GM18858 (cell line): ENCODE results near the gene RGL1.

Experiments used
- ATAC-seq: cut with Tn5 transposase; IDR thresholded peaks from one replicate; pipeline ENCODE4 v1.9.1; 2021; ENCODE audit not compliant: unreplicated experiment

RGL1 gene

DNA sequence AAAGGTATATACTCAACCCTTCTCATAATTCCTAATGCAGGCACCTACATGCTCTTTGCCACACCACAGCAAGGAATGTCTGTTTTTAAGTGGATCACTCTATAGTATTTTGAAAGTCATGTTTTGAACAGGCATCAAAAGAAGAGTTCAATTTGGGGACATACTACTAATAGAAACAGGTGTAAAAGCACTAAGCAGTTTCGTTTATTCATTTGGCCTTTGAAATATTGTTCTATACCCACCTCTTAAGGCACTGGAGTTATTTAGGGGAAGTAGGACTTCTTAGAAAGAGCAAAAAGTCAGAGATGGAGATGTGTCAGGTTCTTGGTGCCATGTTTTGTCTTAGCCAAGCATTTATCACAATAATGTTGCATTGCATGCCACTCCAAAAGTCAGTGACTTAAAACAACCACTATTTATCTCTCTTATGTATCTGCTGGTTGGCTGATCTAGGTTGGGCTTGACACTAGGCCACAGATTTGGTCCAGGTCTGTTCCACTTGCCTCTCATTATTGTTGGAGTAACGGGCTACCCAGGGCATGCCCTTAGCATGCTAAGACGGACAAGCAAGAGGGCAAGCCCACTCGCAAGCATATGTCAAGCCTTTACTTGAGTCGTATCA lies 107.5 kb downstream of the RGL1 start:
- ATAC-seq = peak; percentile 65

DNA sequence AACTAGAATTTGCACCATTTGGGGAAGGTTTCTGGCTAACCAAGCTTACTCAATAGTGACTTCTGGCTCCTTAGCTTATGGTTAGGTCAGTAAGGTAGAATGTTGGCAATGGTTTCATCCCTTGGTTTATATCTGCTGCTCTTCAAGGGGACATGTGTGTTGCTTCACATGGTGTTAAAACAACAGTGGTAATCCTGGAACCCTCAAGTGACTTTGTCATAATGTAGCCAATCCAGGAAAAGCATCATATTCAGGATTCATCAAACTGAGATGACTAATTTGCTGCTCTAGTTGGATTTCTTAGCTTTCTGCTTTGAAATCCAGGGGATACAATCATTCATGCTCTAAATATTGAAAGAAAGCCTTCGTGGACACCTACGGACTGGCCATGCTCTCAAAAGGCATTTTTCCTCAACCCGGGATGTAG lies 108.7 kb downstream of the RGL1 start:
- no peak for ATAC-seq

DNA sequence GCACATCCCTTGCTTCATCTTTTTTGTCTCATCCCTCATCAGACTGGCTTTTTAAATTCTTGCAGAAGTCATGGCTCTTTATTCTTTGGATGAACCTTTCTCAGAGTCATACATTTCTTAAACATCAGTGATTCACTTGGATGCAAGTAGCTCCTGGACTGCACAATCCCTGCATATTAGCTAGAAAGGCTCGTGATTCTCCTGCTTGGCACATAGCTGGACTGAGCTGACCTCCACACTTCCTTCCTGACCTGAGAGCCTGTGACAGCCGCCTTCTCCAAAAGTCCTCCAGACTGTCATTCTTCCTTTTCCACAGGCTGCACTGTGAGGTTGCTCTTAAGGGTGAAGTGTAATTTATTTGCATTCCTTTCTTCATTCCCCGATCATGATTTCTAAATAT lies 109.4 kb downstream of the RGL1 start:
- ATAC-seq = no peak

DNA sequence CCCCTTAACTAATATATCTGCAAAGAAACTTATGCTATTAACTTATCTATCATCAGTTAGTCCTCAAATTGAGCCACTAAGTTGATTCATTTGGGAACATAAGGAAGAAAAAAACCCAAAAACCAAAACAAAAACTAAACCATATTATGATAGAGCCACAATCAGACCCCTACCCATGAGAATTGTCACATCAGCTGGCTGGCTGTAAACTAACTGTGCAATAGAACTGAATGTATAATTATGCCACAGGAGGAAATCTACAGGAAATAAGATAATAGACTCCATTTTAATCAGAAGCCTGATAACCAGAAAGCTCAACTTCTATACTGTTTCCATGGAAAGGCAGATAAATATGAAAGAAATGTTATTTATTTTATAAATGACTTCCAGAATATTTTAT lies 110.0 kb downstream of the RGL1 start:
- ATAC-seq = no peak

DNA sequence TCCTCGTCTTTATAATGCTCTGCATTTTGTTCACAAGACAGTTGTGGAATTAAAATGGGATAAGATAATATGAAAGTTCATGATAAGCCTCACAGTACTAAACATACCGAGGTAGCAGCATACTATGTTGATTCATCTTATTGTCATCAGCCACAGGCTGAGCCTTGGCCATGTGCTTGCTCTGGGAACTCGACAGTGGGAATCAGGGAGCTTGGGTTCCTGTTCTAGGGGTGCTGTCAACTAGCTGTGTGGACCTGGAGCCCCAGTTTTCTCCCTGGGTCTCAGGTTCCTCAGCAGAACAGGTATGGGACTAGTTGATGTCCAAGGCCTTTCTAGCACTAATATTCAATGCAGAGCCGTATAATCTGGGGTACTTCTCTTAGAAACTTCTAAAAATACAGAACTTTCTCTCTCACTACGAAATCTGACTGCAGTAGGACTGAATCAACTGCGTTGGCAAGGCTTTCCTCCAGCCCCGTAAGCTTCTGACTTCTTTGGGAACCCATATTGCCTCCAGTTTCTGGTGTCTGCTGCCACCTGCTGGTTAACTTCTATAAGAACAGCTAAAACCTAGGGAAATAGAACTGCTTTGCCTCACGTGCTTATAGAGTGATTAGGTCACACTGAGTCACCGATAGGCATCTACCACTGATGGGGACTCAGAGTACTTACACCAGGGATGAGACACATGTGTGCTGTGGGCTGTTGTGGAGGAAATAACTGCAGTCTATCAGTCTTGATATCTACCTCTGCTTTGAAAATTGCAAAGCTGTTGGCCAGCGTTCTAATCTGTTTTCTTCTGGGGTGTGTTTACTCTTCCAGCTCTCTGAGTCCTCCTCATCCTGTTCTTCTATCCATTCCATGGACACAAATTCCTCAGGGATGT lies 110.9 kb downstream of the RGL1 start:
- no peak for ATAC-seq

DNA sequence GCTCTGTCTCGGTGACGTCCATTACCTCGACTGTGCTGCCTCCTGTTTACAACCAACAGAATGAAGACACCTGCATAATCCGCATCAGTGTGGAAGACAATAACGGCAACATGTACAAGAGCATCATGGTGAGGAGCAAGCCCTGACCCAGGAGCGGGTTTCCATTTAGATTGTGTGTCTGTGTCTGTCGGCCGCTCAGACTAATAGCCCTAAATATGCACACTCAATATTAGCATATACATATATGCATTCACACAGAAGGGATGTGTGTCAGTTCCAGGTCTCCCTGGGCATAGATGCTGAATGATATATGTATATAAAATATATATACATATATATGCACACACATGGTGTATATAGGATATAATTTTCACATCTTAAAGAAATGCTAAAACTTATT lies 111.7 kb downstream of the RGL1 start:
- no peak for ATAC-seq

DNA sequence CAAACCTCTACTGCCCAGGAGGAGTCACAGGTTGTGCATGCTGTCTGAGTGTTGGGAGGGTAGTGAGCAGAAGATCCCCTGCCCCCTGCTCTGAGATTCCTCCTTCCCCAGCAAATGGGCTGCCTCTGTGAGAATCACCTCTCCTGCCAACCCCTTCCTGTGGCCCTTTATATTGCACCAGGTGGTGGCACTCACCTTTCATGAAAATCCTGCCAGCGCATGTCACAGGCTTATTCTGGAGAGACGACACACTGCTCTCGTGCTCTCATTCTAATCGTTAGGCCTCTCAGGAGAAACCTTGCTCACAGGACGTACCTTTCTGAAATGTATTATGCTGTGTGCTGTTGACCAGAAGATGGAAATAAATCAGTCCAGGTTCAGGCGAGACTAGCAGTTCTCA lies 113.7 kb downstream of the RGL1 start:
- no peak for ATAC-seq

DNA sequence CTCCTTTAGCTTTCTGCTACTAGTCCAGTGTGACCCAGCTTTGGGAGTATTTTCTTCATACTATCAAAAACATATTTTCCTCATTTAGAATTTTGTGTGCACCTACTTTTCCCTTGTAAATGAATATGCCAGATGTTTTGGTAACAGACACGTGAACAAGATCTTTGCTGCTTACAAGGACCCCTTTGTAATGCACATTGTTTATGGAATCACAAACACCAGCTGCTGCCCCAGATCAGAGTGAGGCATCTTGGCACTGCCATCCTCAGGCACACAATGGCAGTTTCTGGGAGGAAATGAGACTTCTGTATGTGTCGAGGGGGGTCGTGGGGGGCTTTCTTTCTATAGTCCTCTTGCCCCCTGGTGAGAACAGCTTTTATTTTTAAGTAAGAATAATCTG lies 115.7 kb downstream of the RGL1 start:
- ATAC-seq = no peak

DNA sequence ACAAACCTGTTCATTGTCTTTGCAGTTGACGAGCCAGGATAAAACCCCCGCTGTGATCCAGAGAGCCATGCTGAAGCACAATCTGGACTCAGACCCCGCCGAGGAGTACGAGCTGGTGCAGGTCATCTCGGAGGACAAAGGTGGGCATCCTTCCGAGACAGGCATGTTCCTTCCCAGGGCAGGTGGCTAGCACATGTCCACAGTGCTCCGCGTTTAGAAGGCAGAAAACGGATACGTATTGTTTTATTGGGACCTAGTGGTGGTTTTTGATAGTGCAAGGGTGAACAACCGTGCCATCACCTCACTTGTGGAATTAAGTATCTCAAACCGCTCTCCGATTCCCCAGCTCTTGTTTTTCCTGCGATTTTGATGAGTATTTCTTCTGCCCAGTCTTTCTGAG lies 117.3 kb downstream of the RGL1 start:
- ATAC-seq = no peak

DNA sequence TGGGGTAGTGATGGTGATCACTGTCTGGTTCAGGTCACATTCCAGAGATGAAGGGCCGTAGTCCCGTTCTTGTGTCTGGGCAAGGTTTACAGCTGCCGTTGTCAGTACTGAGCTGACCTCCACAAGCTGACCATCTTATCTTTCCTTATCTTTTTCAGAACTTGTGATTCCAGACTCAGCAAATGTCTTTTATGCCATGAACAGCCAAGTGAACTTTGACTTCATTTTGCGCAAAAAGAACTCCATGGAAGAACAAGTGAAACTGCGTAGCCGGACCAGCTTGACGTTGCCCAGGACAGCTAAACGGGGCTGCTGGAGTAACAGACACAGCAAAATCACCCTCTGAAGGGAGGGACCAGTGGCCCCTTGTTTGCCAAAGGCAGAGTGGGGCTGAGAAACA lies 121.0 kb downstream of the RGL1 start:
- ATAC-seq = no peak

DNA sequence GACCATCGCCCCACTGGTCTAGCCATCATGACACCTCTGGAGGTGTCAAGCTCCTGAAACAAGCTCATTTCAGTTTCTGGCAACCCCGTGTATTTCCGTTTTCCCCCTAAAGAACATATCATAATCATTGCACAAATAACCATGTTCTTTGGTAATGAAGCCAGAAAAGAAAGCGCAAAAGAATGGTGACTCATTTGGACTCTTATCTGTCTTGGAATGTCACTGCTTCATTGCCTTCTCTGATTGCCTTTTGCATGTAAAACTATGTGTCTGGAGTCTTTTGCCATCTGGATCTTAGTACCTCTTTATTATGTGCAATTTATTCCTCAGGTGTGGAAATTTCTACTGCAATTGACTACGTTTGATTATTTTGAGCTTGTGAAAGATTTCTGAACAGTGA lies 122.1 kb downstream of the RGL1 start:
- no peak for ATAC-seq

DNA sequence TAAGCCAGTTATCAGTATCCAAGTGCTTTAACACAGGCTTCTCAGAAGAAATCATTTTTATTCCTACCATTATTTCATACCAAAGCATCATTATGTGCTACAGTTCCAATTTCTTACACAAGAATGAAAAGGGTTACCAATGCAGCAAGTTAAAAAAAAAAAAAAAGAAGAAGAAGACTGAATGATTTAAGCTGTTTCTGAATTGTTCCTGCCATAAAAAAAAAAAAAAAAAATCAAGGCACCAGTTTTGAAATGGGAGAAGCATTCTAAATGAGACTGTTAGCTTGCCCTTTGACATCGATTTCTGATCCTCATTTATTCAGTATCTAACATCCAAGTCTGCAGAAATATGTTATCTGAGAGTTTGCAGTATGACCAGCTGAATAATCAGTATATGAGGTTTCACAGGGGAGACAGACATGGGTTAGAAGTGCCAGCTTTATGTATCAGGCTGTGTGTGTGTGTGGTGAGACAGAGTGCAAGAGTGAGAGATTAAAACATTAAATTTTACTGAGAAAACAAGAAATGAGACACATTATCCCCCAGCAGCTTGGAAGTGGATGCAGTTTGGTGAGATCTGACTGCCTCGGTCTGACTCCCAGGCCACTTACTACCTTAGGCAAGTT lies 126.8 kb downstream of the RGL1 start:
- no peak for ATAC-seq

DNA sequence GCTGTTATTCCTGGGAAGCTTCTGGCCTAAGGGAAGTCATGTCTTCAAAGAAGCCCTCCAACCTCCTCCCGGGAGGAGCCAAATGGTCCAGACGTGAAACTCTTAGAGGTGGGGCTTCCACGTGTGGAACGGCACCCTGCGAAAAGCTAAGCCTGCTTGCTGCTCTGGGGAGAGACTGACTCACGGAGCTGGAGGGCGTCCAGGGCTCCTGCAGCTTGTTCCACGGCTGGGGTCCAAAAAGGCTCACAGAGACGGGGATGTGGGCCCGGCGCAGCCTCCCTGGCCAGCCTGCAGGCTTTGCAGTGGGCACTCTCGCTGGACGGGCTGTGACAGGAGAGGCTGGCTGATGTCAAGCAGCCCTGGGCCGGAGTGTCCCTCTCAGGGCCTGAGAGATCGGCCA lies 127.5 kb downstream of the RGL1 start:
- ATAC-seq = no peak

DNA sequence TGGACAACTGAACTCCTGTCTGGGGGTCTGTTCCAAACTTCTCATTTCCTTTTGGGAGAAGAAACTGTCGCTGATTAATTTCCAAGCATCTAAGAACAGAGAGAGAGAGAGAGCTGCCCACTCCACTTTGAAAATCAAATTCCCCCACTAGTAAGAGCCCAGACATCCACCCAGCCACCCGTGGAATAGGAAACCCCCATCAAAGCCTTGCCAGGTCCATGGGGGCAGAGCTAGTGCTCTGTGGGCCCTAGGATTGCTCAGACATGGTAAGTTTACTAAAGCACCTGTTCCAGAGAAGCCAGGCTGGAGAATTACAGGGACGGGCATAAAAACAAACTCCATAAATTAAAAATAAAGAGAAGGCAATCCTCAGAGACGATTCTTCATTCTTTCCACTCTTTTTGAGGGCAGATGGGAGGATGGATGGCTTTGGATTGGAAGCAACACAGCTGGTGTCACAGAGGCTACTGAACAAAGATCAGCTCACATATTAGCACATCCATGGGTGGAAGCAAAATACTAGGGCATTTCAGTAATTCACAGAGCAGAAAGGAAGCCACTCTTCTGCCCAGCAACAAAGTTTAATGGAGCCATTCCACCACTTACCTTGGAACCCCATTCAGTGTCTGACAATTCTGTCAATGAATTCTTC lies 128.7 kb downstream of the RGL1 start:
- no peak for ATAC-seq

DNA sequence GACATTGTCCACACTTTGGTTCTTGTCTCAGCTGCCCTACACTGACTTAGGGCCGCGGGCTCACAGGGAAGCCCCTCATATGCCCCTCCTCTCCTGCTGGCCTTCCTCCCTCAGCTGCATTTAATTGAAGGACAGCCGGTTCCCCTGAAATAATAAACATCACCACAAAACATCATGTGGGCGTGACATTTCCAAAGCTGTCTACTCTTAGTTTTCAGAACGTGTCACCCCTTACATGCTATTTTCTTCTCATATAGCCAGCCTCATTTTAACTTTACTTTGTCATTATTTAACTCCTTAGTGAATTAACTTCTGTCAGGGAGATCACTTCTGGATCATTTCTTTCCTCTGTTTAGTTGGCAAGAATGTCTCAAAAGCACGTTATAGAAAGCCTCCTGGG lies 129.4 kb downstream of the RGL1 start:
- no peak for ATAC-seq

DNA sequence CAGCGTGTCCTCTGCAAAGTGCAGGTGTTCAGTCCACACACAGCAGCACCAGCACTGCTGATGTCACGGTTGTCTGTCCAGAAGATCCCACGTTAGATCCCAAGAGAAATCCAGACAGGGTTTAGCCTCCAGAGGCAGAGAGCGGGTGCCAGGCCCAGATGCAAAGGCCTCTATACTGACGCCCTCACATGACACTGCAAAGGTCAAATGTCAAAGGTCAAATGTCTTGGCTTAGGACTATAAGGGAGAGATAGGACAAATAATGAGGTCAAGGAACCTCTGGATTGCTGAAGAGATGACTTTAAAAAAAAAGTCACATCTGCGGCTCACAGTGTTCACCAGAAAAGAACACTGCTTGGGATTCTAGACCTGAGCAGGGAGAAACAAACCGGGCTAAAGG lies 131.1 kb downstream of the RGL1 start:
- ATAC-seq = no peak

DNA sequence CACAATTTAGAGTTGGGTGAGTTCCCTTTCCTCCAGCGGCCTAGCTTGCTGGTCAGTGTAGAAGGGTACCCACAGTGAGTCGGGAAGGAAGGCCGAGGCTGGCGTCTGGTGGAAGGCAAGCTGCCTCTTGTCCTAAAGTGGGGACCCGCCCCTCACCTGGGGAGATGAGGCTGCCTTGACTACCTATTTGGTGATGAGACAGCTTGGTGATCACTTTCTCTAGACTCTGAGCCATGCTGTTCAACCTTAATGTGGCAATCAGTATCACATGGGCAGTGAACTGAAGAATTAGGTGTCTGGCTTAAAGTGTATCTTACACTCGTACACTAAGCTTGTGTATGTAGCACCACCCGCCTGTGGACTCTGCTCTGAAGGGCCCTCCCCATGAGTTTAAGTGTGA lies 131.9 kb downstream of the RGL1 start:
- no peak for ATAC-seq

DNA sequence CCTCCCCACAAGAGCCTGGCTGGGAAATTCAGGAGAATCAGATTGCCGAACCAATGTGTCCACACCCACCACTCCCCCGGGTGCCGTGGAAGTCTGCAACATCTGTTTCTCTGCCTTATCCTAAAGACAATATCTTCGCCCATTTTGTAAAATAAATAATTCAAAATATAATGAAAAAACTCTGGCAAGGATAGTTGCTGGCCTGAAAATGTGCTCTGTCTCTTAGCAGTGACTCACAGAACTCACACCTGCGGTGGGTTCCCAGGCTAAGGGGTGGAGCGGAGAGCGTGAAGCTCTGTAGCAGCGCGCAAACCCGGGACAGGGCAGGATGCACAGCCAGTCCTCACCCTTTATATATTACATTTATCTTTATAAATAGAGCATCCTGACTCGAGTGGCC lies 132.7 kb downstream of the RGL1 start:
- ATAC-seq = no peak

DNA sequence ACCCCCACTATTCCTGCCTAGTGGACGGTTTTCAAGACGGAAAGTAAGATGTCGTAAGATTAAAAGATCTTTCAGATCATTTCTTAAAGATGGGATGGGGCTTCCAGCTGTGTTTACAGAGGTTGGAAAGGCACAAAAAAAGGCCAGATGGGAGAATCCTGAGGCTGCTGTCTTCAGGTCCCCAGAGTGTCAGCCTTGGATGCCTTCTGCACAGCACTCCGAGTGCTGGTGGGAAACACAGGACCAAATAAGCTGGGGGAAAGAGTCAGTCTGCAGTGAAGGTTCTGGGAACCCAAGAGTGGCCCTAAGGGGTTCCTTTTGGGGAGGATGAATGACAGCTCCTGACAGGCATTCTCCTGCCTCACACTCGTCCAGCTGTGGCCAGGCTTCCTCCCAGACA lies 136.1 kb downstream of the RGL1 start:
- no peak for ATAC-seq

DNA sequence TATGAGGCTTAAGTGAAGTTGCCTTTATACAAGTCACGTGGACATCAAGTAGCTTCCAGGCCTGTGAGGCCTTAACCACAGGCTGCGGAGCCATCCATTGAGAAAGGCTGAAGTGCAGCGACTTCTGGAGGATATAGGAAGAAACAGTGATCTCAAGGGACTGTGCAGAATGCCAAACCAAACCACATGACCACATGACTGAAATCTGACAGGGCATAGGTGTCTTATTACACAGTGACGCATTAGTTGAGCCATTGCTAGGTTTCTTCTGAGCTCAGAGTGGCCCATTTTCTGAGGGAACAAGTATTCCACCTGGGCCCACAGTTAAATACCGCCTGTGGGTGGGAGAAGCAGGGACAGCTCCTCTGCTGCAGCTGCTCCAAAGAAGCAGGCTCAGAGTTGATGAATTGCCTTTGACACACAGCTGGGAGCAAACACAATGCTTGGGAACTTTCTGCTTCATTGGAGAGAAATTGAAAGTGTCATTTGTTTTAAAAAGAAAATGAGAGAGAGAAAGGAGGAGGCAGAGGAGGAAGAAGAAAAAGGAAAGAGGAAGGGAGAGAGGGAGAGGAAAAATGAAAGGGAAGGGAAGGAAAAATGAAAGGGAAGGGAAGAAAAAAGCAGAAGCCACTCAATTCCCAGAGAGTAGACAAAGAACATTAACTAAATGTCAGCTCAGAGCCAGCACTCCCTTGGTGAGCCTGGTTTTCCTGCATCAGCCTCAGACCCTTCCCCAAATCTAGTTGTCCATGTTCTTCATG lies 138.2 kb downstream of the RGL1 start:
- peak; percentile 57 for ATAC-seq
